Fibroblast of villous mesenchyme (primary cell): Measurements from ENCODE around the gene MGRN1. TPM values are rescaled to one million over a fixed set of nuclear protein-coding genes. Genes with fewer than 3 reads are reported as not detected.

Experiments
- DNase-seq: peaks from one replicate; pipeline ENCODE4 v3.0.0-alpha.2; 2010; ENCODE audit warnings: low read depth
- H3K4me3 ChIP-seq: 2 replicates; pipeline ENCODE4 v1.5.1; 2011; ENCODE audit warnings: low read depth, mild to moderate bottlenecking, low read length
- total RNA-seq: library from RNA; depleted of rRNA; stranded (reverse); fragments of >200 nt; gene quantifications from 2 replicates; pipeline ENCODE4 v1.2.3, GENCODE V29; 2012
- TF ChIP-seq, protein P1 (sequence below): IDR thresholded peaks from 2 replicates; pipeline ENCODE4 v1.5.1; 2012; ENCODE audit warnings: low read depth, mild to moderate bottlenecking, low read length; ENCODE audit not compliant: insufficient read depth

The MGRN1 gene
- total RNA-seq, 1 donor = 43.2 TPM

- DNase-seq = no peak
- TF ChIP-seq, protein P1, sequence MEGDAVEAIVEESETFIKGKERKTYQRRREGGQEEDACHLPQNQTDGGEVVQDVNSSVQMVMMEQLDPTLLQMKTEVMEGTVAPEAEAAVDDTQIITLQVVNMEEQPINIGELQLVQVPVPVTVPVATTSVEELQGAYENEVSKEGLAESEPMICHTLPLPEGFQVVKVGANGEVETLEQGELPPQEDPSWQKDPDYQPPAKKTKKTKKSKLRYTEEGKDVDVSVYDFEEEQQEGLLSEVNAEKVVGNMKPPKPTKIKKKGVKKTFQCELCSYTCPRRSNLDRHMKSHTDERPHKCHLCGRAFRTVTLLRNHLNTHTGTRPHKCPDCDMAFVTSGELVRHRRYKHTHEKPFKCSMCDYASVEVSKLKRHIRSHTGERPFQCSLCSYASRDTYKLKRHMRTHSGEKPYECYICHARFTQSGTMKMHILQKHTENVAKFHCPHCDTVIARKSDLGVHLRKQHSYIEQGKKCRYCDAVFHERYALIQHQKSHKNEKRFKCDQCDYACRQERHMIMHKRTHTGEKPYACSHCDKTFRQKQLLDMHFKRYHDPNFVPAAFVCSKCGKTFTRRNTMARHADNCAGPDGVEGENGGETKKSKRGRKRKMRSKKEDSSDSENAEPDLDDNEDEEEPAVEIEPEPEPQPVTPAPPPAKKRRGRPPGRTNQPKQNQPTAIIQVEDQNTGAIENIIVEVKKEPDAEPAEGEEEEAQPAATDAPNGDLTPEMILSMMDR = no peak
- H3K4me3 ChIP-seq = peak overlapping the region; percentile 89
Measured at GRCh38 chr16:4694642-4695451, 70.2 kb downstream of the MGRN1 start.

GRCh38 chr16:4695473-4696171, 71.0 kb downstream of the MGRN1 start:
- no peak overlapping the region for H3K4me3 ChIP-seq
- TF ChIP-seq, protein P1 = no peak
- no peak for DNase-seq

GRCh38 chr16:4696172-4696904, 71.7 kb downstream of the MGRN1 start:
- no peak for DNase-seq
- no peak overlapping the region for H3K4me3 ChIP-seq
- TF ChIP-seq, protein P1 = no peak

DNA sequence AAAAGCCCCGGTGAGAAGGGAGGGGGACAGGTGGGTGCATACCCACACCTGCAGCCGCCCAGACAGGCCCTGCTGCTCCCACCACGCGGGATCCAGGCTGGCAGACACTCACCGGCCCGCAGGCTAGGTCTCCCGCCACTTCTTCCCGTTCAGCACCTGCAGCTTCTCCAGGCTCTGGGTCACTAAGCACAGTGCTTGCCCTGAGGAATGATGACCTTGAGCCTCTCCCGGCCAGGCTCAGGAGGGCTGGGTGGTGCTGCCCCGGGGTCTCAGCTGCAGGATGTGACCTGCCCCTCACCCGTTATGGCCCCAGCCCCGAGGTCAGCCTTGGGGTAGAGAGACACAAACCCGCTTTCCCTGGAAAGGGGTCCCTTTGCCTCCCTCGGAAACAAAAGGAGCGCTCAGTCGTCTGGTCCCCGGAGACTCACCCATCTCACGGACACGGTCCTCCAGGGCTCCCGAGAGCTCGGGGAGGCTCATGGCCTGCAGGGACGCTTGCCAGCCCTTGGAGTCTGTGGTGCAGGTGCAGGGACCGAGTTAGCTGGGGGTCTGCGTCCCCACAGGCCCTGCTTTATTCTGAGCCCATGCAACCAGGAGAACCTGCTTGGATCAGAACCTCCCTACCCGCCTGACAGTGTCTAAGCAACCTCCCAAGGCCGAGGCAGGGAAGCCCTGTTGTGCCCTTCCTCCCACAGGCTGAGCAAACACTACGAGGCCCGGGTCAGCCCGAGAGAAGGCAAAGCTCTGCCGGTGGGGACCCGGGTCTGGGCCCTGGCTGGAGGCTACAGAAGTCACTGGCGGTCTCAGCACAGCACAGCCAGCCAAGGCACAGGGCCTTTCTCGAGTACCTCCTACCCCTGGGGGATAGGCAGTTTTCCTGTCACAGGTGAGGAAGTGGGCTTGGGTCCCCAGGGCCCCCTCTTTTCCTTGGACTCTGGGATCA, 72.5 kb downstream of the MGRN1 start:
- H3K4me3 ChIP-seq = no peak overlapping the region
- TF ChIP-seq, protein P1 = no peak
- no peak for DNase-seq

DNA sequence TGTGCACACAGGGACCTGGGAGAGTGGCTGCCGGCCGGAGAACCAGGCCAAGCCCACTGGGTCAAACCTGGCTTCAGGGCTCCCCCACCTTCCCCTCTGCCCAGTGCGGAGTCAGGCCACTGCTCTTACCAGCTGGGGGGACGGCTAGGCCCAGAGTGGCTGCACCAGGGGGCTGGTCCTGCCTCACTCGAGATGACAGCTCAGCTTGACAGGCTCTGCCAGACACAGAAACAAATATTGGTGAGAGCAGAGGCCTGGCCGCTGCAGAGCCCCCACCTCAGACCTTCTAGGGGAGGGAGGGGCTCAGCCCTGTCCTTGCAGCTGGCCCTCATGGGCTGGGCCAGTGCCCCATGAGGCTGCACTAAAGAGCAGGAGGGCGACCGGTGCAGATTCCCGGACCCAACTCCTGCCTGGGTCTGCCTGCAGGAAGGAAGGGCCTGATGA, 73.2 kb downstream of the MGRN1 start:
- no peak for DNase-seq
- H3K4me3 ChIP-seq = no peak overlapping the region
- TF ChIP-seq, protein P1 = no peak

- no peak for DNase-seq
- TF ChIP-seq, protein P1 = no peak
- no peak overlapping the region for H3K4me3 ChIP-seq
Measured at GRCh38 chr16:4698321-4699045, 73.9 kb downstream of the MGRN1 start.
